Upper lobe of left lung (tissue), 6 donors: ENCODE results near the gene GLIS1. TPM values are rescaled to one million over a fixed set of nuclear protein-coding genes. Genes with fewer than 3 reads are reported as not detected.

Experiments used
- ATAC-seq, 2 donors: fragments of 200-7000 bp; cut with Tn5 transposase; one replicate each; pipeline ENCODE4 v1.9.1; 2022; ENCODE audit warnings: mild to moderate bottlenecking in 2 of 2, moderate library complexity in 2 of 2; ENCODE audit not compliant: low FRiP score in 2 of 2
- DNase-seq, 2 donors: peaks; one replicate each; pipeline ENCODE4 v3.0.0-alpha.2; 2019 to 2020
- H3K27ac ChIP-seq, 4 donors: fragments of 200-600 bp; sonication (generic); one replicate each; pipeline ENCODE4 v1.5.1; 2016 to 2019
- H3K27me3 ChIP-seq, 4 donors: fragments of 200-600 bp; sonication (generic); one replicate each; pipeline ENCODE4 v1.5.1; 2017 to 2019
- H3K36me3 ChIP-seq, 4 donors: fragments of 200-600 bp; sonication (generic); one replicate each; pipeline ENCODE4 v1.5.1; 2016 to 2019
- H3K4me1 ChIP-seq, 4 donors: fragments of 200-600 bp; sonication (generic); one replicate each; pipeline ENCODE4 v1.5.1; 2018 to 2019
- H3K4me3 ChIP-seq, 4 donors: fragments of 200-600 bp; sonication (generic); one replicate each; pipeline ENCODE4 v1.5.1; 2017 to 2019; ENCODE audit warnings: mild to moderate bottlenecking in 2 of 4, moderate library complexity in 1 of 4
- H3K9me3 ChIP-seq, 4 donors: fragments of 200-600 bp; sonication (generic); one replicate each; pipeline ENCODE4 v1.5.1; 2018 to 2019
- CTCF ChIP-seq, 6 experiments: fragments of 450-650 bp in 4 of 6; fragments of 200-600 bp in 2 of 6; sonication (generic) in 2 of 6; IDR thresholded peaks; one replicate each; pipeline ENCODE4 v1.5.1; 2016 to 2019; ENCODE audit warnings: antibody characterized with exemption in 6 of 6
- EP300 ChIP-seq, 4 donors: sonication (generic); formaldehyde crosslinking; IDR thresholded peaks; one replicate each; pipeline ENCODE4 v1.5.1; 2017; ENCODE audit warnings: antibody characterized with exemption in 4 of 4, control low read depth in 2 of 4
- POLR2A ChIP-seq, 4 donors: fragments of 450-650 bp; IDR thresholded peaks; one replicate each; pipeline ENCODE4 v1.5.1; 2016 to 2017; ENCODE audit warnings: antibody characterized with exemption in 4 of 4, mild to moderate bottlenecking in 2 of 4
- POLR2AphosphoS5 ChIP-seq, 2 donors: sonication (generic); formaldehyde crosslinking; IDR thresholded peaks; one replicate each; pipeline ENCODE4 v1.5.1; 2017; ENCODE audit warnings: antibody characterized with exemption in 2 of 2
- WGBS, 2 donors: methylation state at CpG; one replicate each; pipeline ENCODE4 v1.1.5; 2017 to 2018; 5-methylcytosine and 5-hydroxymethylcytosine counted together
- total RNA-seq, 6 donors: library from RNA; depleted of rRNA in 4 of 6; stranded (reverse); fragments of >200 nt in 4 of 6; gene quantifications; one replicate each; pipeline versions ENCODE4 v1.1.0 to v1.2.1, GENCODE V29; 2016 to 2021
- donor health status: DM: no; HTN: no; CAD: no; lungs with moderate emphysema.
- donor health status: DM: no; HTN: yes; CAD: no; lungs with severe emphysema.

Gene GLIS1
- total RNA-seq, 6 donors from 2014 or later: 0.26 to 1.0 TPM; not detected in 4

GRCh38 chr1:53552981-53553733 is 185.8 kb downstream of the GLIS1 start:
- Histone ChIP-seq H3K27ac (no peak overlapping the region), H3K27me3 (no peaks in the 10 kb centered on the region), H3K9me3 (no peaks in the 10 kb centered on the region), H3K4me3 (no peak overlapping the region), H3K36me3 (no peaks in the 10 kb centered on the region), H3K4me1 (peaks cover 3 to 22% (median 13%) of the 10 kb centered on the region in 4 donors)
- TF ChIP-seq CTCF (IDR thresholded peaks at IDR 0.05) (no peak), EP300 (IDR thresholded peaks at IDR 0.05) (no peak), POLR2AphosphoS5 (IDR thresholded peaks at IDR 0.05) (no peak), POLR2A (IDR thresholded peaks at IDR 0.05) (no peak)
- WGBS, 2 donors: 92 to 93% methylated on average over 9 to 10 of the region's 10 CpGs
- no peak for DNase-seq
- no peak for ATAC-seq

DNA sequence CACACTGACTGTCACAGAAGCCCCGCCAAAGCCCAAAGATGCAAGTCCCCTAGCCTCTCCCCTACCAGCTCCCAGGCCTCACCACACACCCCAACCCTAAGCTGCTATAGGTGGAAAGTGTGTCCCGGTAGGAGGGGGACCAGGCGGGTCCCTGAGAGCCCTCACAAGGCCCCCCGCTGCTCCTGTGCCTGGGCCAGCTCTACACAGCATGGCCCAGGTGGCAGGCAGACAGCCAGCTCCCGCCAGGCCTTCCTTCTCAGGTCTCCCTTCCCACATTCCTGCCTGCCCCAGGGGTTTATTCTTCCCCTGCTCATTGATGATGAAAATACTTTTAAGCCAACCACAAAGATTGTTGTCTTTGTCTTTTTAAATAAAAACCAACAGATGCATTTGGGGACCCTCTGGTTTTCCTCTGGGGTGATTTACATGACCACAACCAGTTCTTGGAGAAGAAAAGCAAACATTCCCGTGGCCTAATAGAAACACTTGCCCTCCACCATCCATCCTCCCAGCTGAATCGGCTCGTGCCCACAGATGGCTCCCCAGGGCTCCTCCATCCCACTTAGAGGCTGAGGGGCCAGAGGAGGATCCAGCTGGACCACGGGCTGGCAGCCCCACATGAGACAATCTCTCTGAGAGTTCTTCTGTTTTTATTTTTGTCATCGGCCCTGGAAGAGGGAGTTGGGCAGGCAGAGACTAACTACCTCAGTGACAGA is 186.7 kb downstream of the GLIS1 start:
- DNase-seq (no peak), ATAC-seq (no peak)
- WGBS, 2 donors: 51 to 57% methylated on average over 9 to 10 of the region's 10 CpGs
- no peaks in the 10 kb centered on the region for H3K36me3 ChIP-seq
- H3K4me3 ChIP-seq: no peak overlapping the region
- no peaks in the 10 kb centered on the region for H3K27me3 ChIP-seq
- H3K27ac ChIP-seq: no peak overlapping the region
- H3K9me3 ChIP-seq: no peaks in the 10 kb centered on the region
- H3K4me1 ChIP-seq: peaks cover 3 to 23% (median 14%) of the 10 kb centered on the region in 4 donors
- no peak for TF ChIP-seq POLR2AphosphoS5 (IDR thresholded peaks at IDR 0.05)
- TF ChIP-seq EP300 (IDR thresholded peaks at IDR 0.05): no peak
- TF ChIP-seq CTCF (IDR thresholded peaks at IDR 0.05): no peak
- TF ChIP-seq POLR2A (IDR thresholded peaks at IDR 0.05): no peak

DNA sequence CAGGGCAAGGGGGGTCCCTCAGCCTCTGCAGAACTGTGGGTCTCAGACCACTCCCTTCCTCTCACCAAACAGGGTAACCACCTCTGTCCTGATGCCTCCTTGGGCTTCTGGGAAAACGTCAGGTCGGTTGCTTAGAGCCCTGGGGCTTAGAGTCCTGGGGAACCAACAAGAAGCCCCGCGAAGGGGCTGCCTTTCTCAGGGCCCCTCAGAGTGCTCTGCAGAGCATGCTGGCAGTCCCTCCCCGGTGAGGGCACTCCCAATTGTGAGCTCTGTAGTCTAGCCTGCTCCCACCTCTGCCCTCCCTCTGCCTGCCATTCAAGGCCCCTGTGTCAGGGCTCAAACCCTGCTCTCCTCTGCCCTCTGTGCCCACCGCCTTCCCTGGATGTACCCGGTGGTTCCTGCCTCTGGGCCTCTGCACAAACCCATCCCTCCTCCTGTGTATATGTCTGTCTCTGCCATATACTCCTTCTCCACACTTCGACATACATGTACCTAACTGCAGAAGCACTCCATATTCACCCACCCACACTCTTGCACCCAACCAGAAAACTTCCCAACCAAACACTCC is 187.5 kb downstream of the GLIS1 start:
- Histone ChIP-seq H3K36me3 (no peaks in the 10 kb centered on the region), H3K4me3 (no peak overlapping the region), H3K27ac (no peak overlapping the region), H3K9me3 (no peaks in the 10 kb centered on the region), H3K4me1 (peaks cover 3 to 23% (median 14%) of the 10 kb centered on the region in 4 donors), H3K27me3 (no peaks in the 10 kb centered on the region)
- no peak for TF ChIP-seq EP300 (IDR thresholded peaks at IDR 0.05)
- TF ChIP-seq POLR2AphosphoS5 (IDR thresholded peaks at IDR 0.05): no peak
- no peak for TF ChIP-seq POLR2A (IDR thresholded peaks at IDR 0.05)
- no peak for TF ChIP-seq CTCF (IDR thresholded peaks at IDR 0.05)
- WGBS, 2 donors: 88 to 89% methylated on average over 4 to 8 of the region's 8 CpGs
- DNase-seq (no peak), ATAC-seq (no peak)

DNA sequence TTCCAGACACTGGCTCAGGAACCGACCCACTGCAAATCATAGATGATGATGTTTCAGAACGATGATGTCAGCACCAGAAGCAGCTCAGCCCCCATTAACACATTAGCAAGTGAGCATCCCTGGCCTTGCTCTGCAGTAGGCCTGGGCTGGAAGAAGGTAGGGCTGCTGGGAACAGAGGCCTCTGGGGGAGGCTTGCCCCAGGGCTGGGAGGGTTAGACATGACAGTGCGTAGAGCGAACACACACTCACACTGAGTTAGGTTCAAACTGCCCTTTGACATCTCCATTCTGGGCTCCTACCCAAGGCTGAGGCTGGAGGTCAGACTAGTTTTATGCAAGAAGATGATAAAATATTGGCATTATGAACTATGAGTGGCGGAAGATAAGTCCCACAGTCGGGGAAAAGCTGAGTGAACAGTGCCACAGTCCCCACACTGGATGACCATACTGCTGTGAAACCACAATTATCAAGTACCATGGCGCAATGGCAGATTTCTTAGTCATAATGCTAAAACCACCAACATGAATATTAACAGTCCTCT is 188.7 kb downstream of the GLIS1 start:
- WGBS, 2 donors: 70 to 71% methylated on average over 7 of the region's 7 CpGs
- peak in 1 of 2 donors; percentile 5 for ATAC-seq
- H3K4me3 ChIP-seq: no peak overlapping the region
- H3K4me1 ChIP-seq: peaks cover 3 to 23% (median 14%) of the 10 kb centered on the region in 4 donors
- DNase-seq: no peak
- H3K9me3 ChIP-seq: no peaks in the 10 kb centered on the region
- H3K36me3 ChIP-seq: no peaks in the 10 kb centered on the region
- H3K27ac ChIP-seq: peak overlapping the region in 1 of 4 donors; percentile 37
- TF ChIP-seq POLR2A (IDR thresholded peaks at IDR 0.05) (no peak), POLR2AphosphoS5 (IDR thresholded peaks at IDR 0.05) (no peak), CTCF (IDR thresholded peaks at IDR 0.05) (no peak), EP300 (IDR thresholded peaks at IDR 0.05) (no peak)
- no peaks in the 10 kb centered on the region for H3K27me3 ChIP-seq
